Cardiac muscle cell (in vitro differentiated cells and primary cell): ENCODE data around the gene MYBPH. TPM values are rescaled to one million over a fixed set of nuclear protein-coding genes. Genes with fewer than 3 reads are reported as not detected.

Source experiments
- DNase-seq, 2 donors: peaks; one replicate each; pipeline versions ENCODE4 v3.0.0 to v3.0.0-alpha.2; 2010 to 2017; ENCODE audit warnings: low read depth in 1 of 2, low spot score in 1 of 2
- H3K27ac ChIP-seq: fragments of 200-600 bp; sonication (generic); 2 replicates; pipeline ENCODE4 v1.5.1; 2016
- H3K27me3 ChIP-seq: fragments of 200-600 bp; sonication (generic); 2 replicates; pipeline ENCODE4 v1.6.0; 2016; ENCODE audit warnings: control low read depth
- H3K36me3 ChIP-seq: fragments of 200-600 bp; sonication (generic); 2 replicates; pipeline ENCODE4 v1.5.1; 2016; ENCODE audit warnings: control low read depth
- H3K4me1 ChIP-seq: fragments of 200-600 bp; sonication (generic); 2 replicates; pipeline ENCODE4 v1.8.1; 2017; ENCODE audit warnings: low read depth, mild to moderate bottlenecking, mixed run types
- H3K4me3 ChIP-seq: fragments of 200-600 bp; sonication (generic); 2 replicates; pipeline ENCODE4 v1.5.1; 2016; ENCODE audit warnings: mild to moderate bottlenecking
- H3K9me3 ChIP-seq: fragments of 200-600 bp; sonication (generic); 2 replicates; pipeline ENCODE4 v1.5.1; 2017; ENCODE audit warnings: low read depth, mild to moderate bottlenecking, control low read depth
- CTCF ChIP-seq: IDR thresholded peaks from 2 replicates; pipeline ENCODE4 v1.5.1; 2012; ENCODE audit warnings: low read depth, mild to moderate bottlenecking, low read length
- polyA plus RNA-seq: library from polyadenylated mRNA; unstranded; fragments of >200 nt; fragmentation: Nextera tagmentation; extraction: Ambion mirVana; gene quantifications from 2 replicates; pipeline ENCODE4 v1.2.1, GENCODE V29; 2016
- total RNA-seq: library from RNA; depleted of rRNA; stranded (reverse); fragments of >200 nt; gene quantifications from 2 replicates; pipeline ENCODE4 v1.2.3, GENCODE V29; 2016

MYBPH gene
- total and polyA plus RNA-seq, 2 experiments from 2014 or later, result 1.4 to 2.1 TPM

GRCh38 chr1:203199816-203200571 lies 24.4 kb upstream of the MYBPH start:
- no peak overlapping the region for H3K4me3 ChIP-seq
- no peak overlapping the region for H3K27ac ChIP-seq
- no peak for TF ChIP-seq CTCF
- no peaks in the 10 kb centered on the region for H3K36me3 ChIP-seq
- H3K9me3 ChIP-seq, result no peaks in the 10 kb centered on the region
- H3K27me3 ChIP-seq, result peaks cover 3% of the 10 kb centered on the region
- DNase-seq, result peak in 1 of 2 donors; percentile 93
- peaks cover 4% of the 10 kb centered on the region for H3K4me1 ChIP-seq

GRCh38 chr1:203199481-203199815 lies 23.8 kb upstream of the MYBPH start:
- no peak for DNase-seq
- Histone ChIP-seq H3K9me3 (no peaks in the 10 kb centered on the region), H3K27ac (no peak overlapping the region), H3K4me1 (peaks cover 4% of the 10 kb centered on the region), H3K27me3 (peaks cover 3% of the 10 kb centered on the region), H3K36me3 (no peaks in the 10 kb centered on the region), H3K4me3 (no peak overlapping the region)
- no peak for TF ChIP-seq CTCF

- TF ChIP-seq CTCF, result no peak
- H3K27ac ChIP-seq, result no peak overlapping the region
Observed at GRCh38 chr1:203199002-203199401, 23.4 kb upstream of the MYBPH start.

GRCh38 chr1:203197625-203198024 lies 22.0 kb upstream of the MYBPH start:
- peaks cover 4% of the 10 kb centered on the region for H3K4me1 ChIP-seq
- H3K27me3 ChIP-seq, result no peaks in the 10 kb centered on the region
- no peak overlapping the region for H3K27ac ChIP-seq
- H3K4me3 ChIP-seq, result no peak overlapping the region
- peak; percentile 21 to 88 for DNase-seq
- H3K9me3 ChIP-seq, result no peaks in the 10 kb centered on the region
- no peak for TF ChIP-seq CTCF
- H3K36me3 ChIP-seq, result no peaks in the 10 kb centered on the region

More at GRCh38 chr1:203199002-203199401, 23.4 kb upstream of the MYBPH start:
- Histone ChIP-seq H3K9me3 (no peaks in the 10 kb centered on the region), H3K36me3 (no peaks in the 10 kb centered on the region), H3K4me1 (peaks cover 4% of the 10 kb centered on the region), H3K27me3 (peaks cover 3% of the 10 kb centered on the region), H3K4me3 (no peak overlapping the region)
- no peak for DNase-seq

- DNase-seq, result no peak
- no peaks in the 10 kb centered on the region for H3K9me3 ChIP-seq
- H3K36me3 ChIP-seq, result no peaks in the 10 kb centered on the region
- no peak overlapping the region for H3K4me3 ChIP-seq
- peaks cover 4% of the 10 kb centered on the region for H3K4me1 ChIP-seq
- no peak overlapping the region for H3K27ac ChIP-seq
- H3K27me3 ChIP-seq, result no peaks in the 10 kb centered on the region
- peak; percentile 7 for TF ChIP-seq CTCF
Observed at GRCh38 chr1:203196371-203196770, 20.7 kb upstream of the MYBPH start.
